ENCODE results near the gene FAM20C. TPM values are rescaled to one million over a fixed set of nuclear protein-coding genes. Genes with fewer than 3 reads are reported as not detected.

FAM20C gene
- polyA plus RNA-seq, 12 donors = 24.0 to 51.8 (median 32.9) TPM; not detected in 1

DNA sequence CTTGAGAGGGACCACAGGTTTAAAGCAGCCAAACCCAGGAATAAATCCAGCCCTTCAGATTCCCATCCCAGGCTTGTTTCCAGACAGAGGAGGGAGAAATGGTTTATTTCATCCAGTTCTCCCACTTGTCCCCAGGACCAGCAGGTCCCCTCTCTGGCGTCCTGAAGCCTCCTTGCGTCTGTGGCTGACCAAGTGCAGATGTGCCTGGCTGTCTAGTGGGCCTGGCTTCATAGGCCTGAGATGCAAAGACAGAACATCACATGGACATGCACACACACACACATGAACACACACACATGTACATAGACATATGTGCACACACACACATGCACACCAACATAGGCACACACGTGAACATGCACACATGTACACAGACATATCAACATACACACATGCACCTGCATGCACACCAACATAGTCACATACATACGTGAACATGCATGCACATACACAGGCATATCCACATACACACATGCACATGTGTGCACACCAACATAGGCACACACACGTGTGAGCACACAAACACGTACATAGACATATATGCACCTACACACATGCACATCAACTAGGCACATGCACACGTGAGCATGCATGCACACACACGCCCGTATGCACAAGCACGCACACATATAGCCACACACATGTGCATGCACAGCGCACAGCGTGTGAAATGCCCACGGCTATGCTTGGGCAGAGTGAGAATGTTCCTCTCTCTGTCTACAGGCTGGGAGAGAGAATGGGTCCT lies 108.3 kb downstream of the FAM20C start:
- DNase-seq = no peak

DNA sequence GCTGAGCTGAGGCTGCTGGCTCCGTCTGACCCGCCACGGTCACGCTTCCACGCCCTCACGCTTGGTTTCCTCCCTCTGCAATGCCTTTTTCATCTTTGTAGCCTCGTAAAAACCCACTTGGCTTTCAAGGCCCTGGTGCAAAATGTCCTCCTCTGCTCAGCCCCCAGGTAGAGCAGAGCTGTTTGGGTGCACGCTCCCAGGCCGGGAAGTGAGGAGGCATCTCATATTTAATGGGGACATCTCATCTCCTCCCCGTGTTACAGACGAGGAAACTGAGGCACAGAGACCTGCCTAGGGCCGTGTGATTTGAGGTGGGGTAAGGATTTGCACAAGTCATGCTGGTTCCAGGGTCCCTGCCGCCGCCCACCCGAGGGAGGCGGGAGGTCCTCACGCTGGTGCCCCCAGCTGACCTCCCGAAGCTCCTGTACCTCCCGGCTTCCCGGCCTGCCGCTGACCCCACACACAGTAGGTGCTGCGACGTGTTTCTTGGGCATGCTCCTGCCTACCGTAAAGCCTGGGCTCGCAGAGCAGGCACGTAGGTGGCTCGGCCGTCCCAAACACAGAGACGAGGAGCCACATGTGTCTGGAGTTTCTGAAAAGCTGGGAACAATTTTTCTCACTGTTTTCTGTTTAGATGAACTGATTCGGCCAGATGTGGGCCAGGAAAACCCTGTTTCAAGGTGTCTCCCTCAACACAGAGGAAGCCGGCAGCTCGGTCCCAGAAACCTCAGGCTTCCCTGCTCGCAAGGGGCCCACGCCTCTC lies 109.1 kb downstream of the FAM20C start:
- no peak for DNase-seq

DNA sequence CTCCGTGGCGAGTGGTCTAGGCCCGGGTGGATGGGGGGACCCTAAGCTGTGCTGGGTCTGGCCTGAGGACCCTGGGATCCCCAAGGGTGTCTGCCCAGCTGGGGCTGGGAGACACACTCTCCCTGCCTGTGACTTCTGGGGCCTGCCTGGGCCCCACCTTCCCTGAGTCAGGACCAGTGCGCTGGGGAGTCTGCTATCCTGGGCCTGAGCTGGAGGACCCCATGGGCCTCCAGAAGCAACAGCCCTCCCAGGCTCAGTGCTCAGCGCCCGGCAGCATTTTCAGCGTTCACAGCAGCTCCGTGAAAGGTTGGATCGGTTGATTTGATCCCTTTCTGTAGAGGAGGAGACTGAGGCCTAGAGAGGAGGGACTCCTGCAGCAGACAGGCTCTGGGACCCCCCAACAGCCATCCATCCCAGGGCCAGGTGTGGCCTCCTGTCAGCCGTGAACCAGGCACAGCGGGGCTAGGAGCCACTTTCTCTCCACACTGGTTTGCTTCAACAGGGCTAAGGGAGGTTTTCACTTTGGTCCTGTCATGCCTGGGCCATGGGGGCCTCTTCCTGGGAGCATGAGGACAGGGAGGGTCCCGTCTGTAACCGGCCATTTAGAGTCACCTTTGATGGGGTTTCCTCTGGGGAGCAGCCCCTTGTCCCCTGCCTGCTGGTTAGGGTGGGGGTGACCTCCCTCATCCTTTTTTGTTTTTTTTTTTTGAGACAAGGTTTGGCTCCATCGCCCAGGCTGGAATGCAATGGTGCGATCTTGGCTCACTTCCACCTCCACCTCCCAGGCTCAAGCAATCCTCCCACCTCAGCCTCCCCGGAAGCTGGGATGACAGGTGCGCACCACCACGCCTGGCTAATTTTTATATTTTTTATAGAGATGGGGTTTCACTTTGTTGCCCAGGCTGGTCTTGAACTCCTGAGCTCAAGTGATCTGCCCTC lies 110.0 kb downstream of the FAM20C start:
- DNase-seq = no peak

DNA sequence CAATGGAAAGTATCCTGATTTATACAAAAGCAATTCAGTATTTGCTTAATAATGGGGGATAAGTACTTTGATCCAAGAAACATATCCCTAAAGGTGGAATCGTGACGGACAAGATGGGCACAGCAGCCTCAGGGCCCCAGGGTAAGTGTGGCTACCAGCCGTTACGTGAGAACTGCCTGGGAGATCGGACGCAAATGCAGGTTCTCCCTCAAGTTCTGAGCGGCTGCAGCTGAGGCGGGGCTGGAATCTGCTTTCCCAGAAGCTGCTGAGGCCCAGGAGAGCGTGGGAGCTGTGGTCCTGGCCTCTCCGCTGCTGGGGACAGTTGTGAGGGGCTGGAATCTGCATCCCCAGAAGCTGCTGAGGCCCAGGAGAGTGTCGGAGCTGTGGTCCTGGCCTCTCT lies 111.1 kb downstream of the FAM20C start:
- no peak for DNase-seq

DNA sequence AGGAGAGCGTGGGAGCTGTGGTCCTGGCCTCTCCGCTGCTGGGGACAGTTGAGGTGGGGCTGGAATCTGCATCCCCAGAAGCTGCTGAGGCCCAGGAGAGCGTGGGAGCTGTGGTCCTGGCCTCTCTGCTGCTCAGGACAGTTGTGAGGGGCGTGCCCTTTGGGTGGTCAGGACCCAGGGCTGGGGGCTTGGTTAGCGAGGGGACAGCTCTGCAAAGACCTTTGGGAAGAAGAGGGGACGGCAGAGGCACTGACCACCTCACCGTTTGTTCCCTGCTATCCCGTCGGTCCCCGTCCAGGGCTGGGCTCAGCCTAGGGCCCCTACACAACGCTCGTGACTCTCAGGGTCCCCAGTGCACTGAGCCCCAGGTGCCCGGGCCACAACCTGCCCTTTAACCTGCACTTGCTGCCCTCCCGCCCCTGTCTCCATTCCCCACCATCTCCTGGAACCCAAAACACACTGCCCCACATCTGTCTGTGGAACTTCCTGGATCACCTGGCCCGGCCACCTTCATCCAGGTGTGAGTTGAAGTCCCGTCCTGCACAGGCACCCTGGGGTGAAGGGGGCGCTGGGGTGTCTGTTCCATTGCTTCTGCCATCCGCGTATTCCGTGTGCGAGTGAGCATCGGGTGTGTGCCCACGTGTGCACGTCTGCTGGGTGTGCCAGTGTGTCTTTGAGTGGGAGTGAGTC lies 111.7 kb downstream of the FAM20C start:
- DNase-seq = no peak

DNA sequence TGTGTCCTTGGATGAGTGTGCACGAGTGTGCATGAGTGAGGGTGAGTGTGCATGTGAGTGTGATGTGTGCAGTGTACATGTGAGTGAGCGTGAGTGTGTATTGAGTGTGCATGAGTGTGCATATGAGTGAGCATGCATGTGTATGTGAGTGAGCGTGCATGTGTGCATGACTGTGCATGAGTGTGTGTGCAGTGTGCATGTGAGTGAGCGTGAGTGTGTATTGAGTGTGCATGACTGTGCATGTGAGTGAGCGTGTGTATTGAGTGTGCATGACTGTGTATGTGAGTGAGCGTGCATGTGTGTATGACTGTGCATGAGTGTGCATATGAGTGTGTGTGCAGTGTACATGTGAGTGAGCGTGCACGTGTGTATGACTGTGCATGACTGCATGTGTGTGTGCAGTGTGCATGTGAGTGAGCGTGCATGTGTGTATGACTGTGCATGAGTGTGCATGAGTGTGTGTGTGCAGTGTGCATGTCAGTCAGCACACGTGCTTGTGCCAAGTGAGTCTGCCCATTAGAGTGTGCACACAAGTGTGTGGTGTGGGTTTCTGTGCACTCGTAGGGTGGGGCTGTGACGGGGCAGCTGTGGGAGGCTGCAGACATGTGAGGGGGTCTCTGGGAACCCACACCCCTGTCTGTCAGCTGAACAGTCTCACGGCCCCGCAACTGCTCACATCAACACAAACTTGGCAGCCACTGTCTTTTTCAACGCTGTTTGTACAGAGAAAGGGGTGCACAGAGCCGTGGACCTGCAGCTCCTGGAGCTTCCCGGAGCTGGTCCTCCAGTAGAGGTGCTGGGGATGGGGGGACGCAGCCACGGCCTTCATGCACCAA lies 112.4 kb downstream of the FAM20C start:
- no peak for DNase-seq

DNA sequence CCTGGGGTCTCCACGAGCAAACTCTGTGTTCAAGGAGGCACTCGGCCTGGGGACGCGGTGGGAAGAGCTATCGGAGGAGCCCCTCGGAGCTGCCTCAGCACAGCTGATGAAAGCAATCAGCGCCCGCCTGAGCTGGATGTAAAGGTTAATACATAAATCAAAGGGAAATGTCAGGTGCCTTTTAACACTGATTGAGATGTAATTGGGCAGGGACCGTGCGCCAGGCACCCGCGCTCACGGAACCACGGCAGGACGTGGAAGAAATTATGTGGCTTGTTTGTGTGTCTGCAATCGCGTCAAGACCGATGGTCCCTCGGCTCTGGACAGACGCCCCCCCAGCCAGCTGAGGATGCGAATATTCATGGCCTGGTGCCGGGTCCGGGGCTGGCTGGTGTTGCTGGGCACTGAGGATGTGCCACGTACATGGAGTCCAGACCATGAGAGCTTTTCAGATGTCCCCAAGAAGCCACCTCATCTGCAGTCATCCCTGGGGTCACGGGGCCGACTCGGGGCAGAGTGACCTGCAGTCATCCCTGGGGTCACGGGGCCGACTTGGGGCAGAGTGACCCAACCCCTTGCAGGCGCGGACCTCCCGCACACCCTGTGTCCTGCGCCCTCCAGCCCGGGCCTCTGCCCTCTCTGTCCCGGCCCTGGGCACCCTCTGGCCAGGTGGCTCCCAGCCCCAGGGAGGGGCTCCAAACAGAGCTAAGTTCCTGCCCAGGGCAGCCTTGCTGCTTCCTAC lies 113.2 kb downstream of the FAM20C start:
- no peak for DNase-seq

DNA sequence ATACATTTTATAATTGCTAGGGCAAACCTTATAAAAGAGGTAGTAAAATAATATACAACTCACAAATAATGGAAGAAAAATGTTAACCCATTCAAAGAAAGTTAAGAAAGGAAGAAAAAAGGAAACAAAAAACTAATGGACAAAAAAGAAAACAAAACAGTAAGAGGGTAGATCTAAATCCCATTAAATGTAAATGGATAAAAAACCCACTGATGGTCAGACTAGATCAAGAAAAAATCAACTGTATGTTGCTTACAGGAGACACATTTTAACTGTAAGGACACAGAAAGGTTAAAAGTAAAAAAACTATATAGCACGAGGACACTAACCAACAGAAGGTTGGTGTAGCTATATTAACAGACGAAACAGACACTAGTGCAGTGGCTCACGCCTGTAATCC lies 115.6 kb downstream of the FAM20C start:
- no peak for DNase-seq

DNA sequence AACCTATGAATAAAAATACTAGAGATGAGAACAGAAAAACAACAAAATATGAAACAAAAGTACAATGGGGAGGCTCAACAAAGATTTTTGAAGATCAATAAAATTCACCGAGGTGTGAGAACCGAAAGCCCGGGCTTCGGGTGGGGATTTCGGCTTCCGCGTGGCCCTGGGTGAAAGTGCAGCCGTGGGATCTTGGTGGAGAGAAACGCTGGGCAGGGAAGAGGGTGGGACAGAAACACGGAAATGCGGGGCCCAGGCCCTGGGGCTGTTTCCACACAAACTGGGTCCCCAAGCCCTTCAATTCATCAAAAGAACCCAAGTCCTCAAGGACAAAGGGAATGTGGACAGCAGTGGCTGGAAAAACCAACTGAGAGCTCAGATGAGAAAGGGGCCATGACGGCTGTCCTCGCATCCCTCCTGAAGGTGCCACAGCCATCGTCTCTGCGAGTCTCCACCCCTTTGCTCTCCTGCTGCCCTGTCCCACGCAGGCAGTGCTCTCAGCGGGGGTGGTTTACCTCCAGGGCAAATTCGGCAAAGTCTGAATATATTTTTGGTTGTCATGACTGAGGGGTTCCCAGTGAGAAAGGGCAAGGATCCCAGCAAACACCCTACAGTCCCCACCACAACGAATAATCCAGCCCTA lies 117.3 kb downstream of the FAM20C start:
- DNase-seq = no peak

Other genes starting within 250 kb of the FAM20C start
- gene FOXL3, start 97.6 kb downstream of the FAM20C start, polyA plus RNA-seq (ENCODE audit: insufficient read length in 12 of 12) = not detected